ACC112 (cell line): Measurements from ENCODE around the gene CHST8.
"Not testable (repeated sequence)": the region's sequence is repeated elsewhere in the genome, so short reads cannot be mapped to it uniquely, and the experiment has no call there.

Experiments
- H2AFZ ChIP-seq: fragments of 200-600 bp; sonication (generic); one replicate; pipeline ENCODE4 v1.6.0; 2017; ENCODE audit warnings: antibody characterized with exemption, low read length; ENCODE audit not compliant: unreplicated experiment
- H3K27ac ChIP-seq: fragments of 200-600 bp; sonication (generic); 2 replicates; pipeline ENCODE4 v1.5.1; 2014; ENCODE audit warnings: low read depth, mild to moderate bottlenecking, antibody characterized with exemption, low read length, moderate library complexity
- H3K27me3 ChIP-seq: fragments of 200-600 bp; sonication (generic); 2 replicates; pipeline ENCODE4 v1.6.1; 2014; ENCODE audit warnings: mild to moderate bottlenecking, antibody characterized with exemption, low read length, moderate library complexity, mixed read lengths; ENCODE audit not compliant: insufficient read depth
- H3K36me3 ChIP-seq: fragments of 200-600 bp; sonication (generic); 2 replicates; pipeline ENCODE4 v1.6.1; 2016; ENCODE audit warnings: mild to moderate bottlenecking, antibody characterized with exemption, low read length, moderate library complexity, mixed read lengths; ENCODE audit not compliant: insufficient read depth
- H3K4me1 ChIP-seq: fragments of 200-600 bp; sonication (generic); one replicate; pipeline ENCODE4 v1.6.1; 2016; ENCODE audit warnings: low read length, mixed read lengths; ENCODE audit not compliant: insufficient read depth, unreplicated experiment, control insufficient read depth
- H3K4me3 ChIP-seq: fragments of 200-600 bp; sonication (generic); 2 replicates; pipeline ENCODE4 v1.5.1; 2014; ENCODE audit warnings: mild to moderate bottlenecking, low read depth, low read length
- H3K79me2 ChIP-seq: fragments of 200-600 bp; sonication (generic); one replicate; pipeline ENCODE4 v1.6.0; 2016; ENCODE audit warnings: low read length; ENCODE audit not compliant: control insufficient read depth, unreplicated experiment, insufficient read depth

The CHST8 gene

DNA sequence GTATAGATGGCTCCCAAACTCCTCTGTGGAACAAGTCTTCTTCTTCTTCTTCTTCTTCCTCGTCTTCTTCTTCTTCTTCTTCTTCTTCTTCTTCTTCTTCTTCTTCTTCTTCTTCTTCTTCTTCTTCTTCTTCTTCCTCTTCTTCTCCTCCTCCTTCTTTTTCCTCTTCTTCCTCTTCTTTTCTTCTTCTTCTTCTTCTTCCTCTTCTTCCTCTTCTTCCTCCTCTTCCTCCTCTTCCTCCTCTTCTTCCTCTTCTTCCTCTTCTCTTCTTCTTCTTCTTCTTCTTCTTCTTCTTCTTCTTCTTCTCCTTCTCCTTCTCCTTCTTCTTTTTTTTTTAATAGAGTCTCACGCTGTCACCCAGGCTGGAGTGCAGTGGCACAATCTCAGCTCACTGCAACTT lies 3.4 kb upstream of the CHST8 start:
- H3K27me3 ChIP-seq, result peaks cover 45% of the 10 kb centered on the region
- not testable (repeated sequence) for H3K36me3 ChIP-seq, H3K79me2 ChIP-seq, H2AFZ ChIP-seq, H3K4me3 ChIP-seq, H3K27ac ChIP-seq, H3K4me1 ChIP-seq

DNA sequence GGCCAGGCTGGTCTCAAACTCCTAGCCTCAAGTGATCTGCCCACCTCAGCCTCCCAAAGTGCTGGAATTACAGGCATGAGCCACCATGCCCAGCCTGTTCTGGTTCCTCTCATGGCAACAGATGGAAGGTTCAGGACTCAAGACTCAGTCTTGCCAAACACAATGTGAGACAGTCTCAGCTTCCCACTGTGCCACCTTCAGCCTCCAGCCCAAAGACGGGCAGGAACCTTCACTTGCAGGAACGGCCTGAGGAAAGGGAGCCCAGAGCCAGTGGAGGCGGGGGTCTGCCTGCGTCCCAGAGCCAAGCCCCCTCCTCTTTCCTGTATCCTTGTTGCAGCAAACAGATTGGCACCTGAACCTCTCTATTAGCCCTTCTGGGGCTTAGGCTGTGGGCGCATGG lies 2.9 kb upstream of the CHST8 start:
- H3K79me2 ChIP-seq, result no peaks in the 10 kb centered on the region
- no peak overlapping the region for H3K4me3 ChIP-seq
- H3K36me3 ChIP-seq, result no peaks in the 10 kb centered on the region
- peaks cover 48% of the 10 kb centered on the region for H3K27me3 ChIP-seq
- no peaks in the 10 kb centered on the region for H3K4me1 ChIP-seq
- no peak overlapping the region for H3K27ac ChIP-seq
- H2AFZ ChIP-seq, result no peak overlapping the region

GRCh38 chr19:33620611-33621010 lies 1.1 kb upstream of the CHST8 start:
- H3K4me3 ChIP-seq, result no peak overlapping the region
- no peaks in the 10 kb centered on the region for H3K79me2 ChIP-seq
- H2AFZ ChIP-seq, result no peak overlapping the region
- peaks cover 58% of the 10 kb centered on the region for H3K27me3 ChIP-seq
- no peak overlapping the region for H3K27ac ChIP-seq
- H3K36me3 ChIP-seq, result no peaks in the 10 kb centered on the region
- no peaks in the 10 kb centered on the region for H3K4me1 ChIP-seq

DNA sequence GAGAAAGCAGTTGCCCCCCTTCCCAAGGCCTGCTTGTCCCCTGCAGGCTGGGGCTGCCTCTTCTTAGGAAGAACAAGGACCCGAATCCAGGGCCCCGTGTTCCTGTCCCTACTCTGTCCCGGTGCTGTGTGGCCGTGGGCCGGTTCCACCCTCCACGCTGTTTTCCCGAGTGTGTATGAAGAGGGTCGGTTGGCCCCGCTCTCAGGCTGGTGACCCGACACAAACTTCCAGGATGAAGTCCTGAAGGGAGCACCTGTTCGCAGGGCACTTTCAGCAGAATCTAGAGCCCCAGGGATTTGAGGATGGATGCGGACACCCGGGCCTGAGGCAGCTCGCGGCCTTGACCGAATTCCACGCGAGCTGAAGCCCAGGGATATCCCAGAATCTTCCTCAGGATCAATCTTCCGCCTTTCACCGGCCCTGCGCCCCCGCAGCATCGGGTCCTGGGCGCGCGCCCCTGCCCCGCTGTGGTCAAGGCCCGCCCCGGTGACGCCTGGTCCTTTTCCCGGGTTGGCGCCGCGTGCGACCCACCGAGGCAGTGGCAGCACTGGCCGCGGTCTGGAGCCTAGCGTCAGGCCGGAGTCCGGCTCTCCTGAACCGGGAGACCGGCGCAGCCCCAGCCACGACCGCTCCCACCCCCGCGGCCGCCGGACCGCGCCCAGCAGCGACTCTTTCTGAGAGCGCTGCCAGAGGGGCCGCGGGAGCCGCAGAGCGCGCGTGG lies 528 bp upstream of the CHST8 start:
- H3K79me2 ChIP-seq, result no peaks in the 10 kb centered on the region
- peaks cover 63% of the 10 kb centered on the region for H3K27me3 ChIP-seq
- H3K36me3 ChIP-seq, result no peaks in the 10 kb centered on the region
- H3K27ac ChIP-seq, result no peak overlapping the region
- no peak overlapping the region for H3K4me3 ChIP-seq
- no peak overlapping the region for H2AFZ ChIP-seq
- H3K4me1 ChIP-seq, result no peaks in the 10 kb centered on the region

GRCh38 chr19:33622505-33622808 lies 704 bp downstream of the CHST8 start:
- Histone ChIP-seq H3K27me3 (peaks cover 65% of the 10 kb centered on the region), H3K27ac (no peak overlapping the region), H3K4me3 (peak overlapping the region; percentile 60), H2AFZ (no peak overlapping the region), H3K79me2 (no peaks in the 10 kb centered on the region), H3K4me1 (no peaks in the 10 kb centered on the region), H3K36me3 (no peaks in the 10 kb centered on the region)

DNA sequence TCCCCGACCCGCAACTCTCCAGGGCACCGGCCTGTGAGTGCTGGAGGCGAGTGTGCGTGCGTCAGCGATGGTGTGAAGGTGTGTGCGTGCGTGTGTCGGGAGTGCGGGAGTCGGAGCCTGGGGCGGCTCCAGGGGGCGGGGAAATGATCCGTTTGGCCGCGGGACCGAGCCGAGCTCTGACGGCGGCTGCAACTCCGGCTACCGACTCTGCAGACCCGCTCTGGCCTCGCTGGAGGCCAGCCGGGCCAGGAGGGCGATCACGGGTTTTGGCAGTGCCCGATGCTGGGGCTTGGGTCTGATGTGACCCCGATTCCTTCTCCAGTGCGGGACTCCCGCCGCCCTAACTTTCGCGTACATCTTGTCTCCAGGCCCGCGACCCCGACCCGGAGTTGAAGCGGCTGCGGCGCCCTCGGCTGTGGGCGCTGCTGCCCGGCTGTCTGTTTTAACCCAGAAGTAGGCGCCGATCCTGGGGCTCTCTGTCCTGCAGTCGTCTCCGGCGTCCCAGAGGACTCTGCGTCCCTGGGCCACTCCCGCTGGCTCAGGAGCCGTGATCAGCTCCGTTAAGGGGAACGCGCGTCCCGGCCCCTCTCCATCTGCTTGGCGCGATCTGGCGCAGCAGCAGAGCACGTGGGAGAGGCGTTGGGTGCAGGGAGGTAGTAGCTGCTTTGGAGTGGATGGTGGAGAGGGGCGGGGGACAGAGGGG lies 1.2 kb downstream of the CHST8 start:
- H3K79me2 ChIP-seq, result no peaks in the 10 kb centered on the region
- H3K36me3 ChIP-seq, result no peaks in the 10 kb centered on the region
- no peak overlapping the region for H2AFZ ChIP-seq
- peaks cover 65% of the 10 kb centered on the region for H3K27me3 ChIP-seq
- H3K27ac ChIP-seq, result no peak overlapping the region
- H3K4me3 ChIP-seq, result peak overlapping the region; percentile 60; the same call in 1 of the 2 replicates
- H3K4me1 ChIP-seq, result no peaks in the 10 kb centered on the region

GRCh38 chr19:33624586-33624985 lies 2.8 kb downstream of the CHST8 start:
- H3K27ac ChIP-seq, result no peak overlapping the region
- no peak overlapping the region for H3K4me3 ChIP-seq
- H3K79me2 ChIP-seq, result no peaks in the 10 kb centered on the region
- no peaks in the 10 kb centered on the region for H3K4me1 ChIP-seq
- peaks cover 62% of the 10 kb centered on the region for H3K27me3 ChIP-seq
- no peaks in the 10 kb centered on the region for H3K36me3 ChIP-seq
- H2AFZ ChIP-seq, result no peak overlapping the region

DNA sequence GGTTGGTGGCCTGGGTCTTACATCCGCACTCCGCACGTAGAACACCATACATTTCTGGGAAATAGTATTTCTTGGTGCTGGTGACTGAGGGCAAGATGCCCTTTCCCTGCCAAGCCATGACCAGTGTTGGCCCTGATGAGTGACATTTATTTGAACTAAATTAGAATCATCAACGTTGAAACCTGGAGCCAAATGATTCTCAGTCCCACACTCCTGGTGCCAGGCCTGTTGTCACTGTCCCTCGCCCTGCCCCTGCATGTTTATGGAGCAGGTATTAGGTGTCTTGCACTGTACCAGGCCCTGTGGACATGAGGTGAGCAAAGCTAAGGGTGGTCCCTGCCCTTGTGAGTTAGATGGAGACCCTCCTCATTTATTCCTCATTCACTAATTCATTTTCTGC lies 5.8 kb downstream of the CHST8 start:
- no peak overlapping the region for H3K4me3 ChIP-seq
- H3K79me2 ChIP-seq, result no peaks in the 10 kb centered on the region
- H3K27me3 ChIP-seq, result peaks cover 43% of the 10 kb centered on the region
- no peaks in the 10 kb centered on the region for H3K4me1 ChIP-seq
- no peak overlapping the region for H2AFZ ChIP-seq
- no peaks in the 10 kb centered on the region for H3K36me3 ChIP-seq
- H3K27ac ChIP-seq, result no peak overlapping the region

DNA sequence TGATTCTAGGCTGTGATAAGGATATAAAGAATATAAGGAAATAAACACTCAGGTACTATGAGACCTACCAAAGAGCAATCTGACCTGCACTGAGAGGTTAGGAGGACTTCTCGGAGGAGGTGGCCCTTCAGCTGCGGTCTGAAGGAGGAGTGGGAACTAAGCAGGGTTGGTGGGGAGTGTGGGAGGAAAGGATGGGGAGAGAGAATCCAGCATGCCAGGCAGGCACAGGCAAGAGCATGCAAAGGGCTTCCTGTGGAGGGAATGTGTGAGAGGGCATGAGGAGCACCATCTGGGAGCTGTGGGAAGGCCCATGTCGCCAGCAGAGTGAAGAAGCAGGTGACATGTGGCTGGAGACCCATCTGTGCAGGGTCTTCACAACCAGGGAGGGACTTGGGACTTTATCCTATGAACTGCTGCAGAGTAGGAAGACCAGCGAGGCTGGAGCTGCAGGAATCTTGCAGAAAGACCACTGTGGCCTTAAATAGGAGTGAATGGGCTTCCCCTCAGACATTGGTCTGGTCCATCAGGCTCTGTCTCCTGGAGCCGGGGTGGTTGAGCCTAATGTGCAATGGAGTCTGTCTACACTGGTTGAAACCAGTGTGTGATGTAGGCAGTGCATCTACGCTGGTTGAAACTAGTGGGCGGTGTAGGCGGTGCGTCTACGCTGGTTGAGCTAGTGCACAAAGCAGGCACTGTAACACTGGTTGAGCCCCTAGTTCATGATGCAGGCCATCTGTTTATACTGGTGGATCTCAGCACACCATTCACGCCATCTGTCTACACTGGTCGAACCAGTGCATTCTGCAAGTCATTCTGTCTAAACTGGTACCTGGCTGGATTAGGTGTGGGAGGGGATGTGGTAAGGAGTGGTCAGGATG lies 6.4 kb downstream of the CHST8 start:
- H3K27ac ChIP-seq, result no peak overlapping the region
- no peaks in the 10 kb centered on the region for H3K4me1 ChIP-seq
- H3K27me3 ChIP-seq, result peaks cover 36% of the 10 kb centered on the region
- no peak overlapping the region for H3K4me3 ChIP-seq
- H3K36me3 ChIP-seq, result no peaks in the 10 kb centered on the region
- H3K79me2 ChIP-seq, result no peaks in the 10 kb centered on the region
- no peak overlapping the region for H2AFZ ChIP-seq

GRCh38 chr19:33628921-33629825 lies 7.4 kb downstream of the CHST8 start:
- no peak overlapping the region for H3K27ac ChIP-seq
- H3K4me1 ChIP-seq, result no peaks in the 10 kb centered on the region
- H3K4me3 ChIP-seq, result no peak overlapping the region
- no peak overlapping the region for H2AFZ ChIP-seq
- H3K27me3 ChIP-seq, result peaks cover 26% of the 10 kb centered on the region
- no peaks in the 10 kb centered on the region for H3K79me2 ChIP-seq
- no peaks in the 10 kb centered on the region for H3K36me3 ChIP-seq
